Ovary (tissue), 9 donors: Measurements from ENCODE around the gene COX14. TPM values are rescaled to one million over a fixed set of nuclear protein-coding genes. Genes with fewer than 3 reads are reported as not detected.

Experiments
- DNase-seq, 5 donors: peaks; one replicate each; pipeline ENCODE4 v3.0.0-alpha.2; 2019 to 2020
- H3K27ac ChIP-seq, 2 donors: fragments of 200-600 bp; one replicate each; pipeline versions ENCODE4 v1.5.1 to v1.8.0; 2019 to 2022
- H3K27me3 ChIP-seq: fragments of 200-600 bp; one replicate; pipeline ENCODE4 v1.8.0; 2022
- H3K36me3 ChIP-seq: fragments of 200-600 bp; sonication (generic); one replicate; pipeline ENCODE4 v1.5.1; 2019
- H3K4me1 ChIP-seq: one replicate; pipeline ENCODE4 v1.8.1; 2013; ENCODE audit warnings: mild to moderate bottlenecking, moderate library complexity; ENCODE audit not compliant: insufficient read depth
- H3K4me3 ChIP-seq: fragments of 200-600 bp; sonication (generic); one replicate; pipeline ENCODE4 v1.5.1; 2017
- H3K9me3 ChIP-seq, 2 donors: fragments of 200-600 bp in 1 of 2; sonication (generic) in 1 of 2; one replicate each; pipeline versions ENCODE4 v1.5.1 to v1.8.1; 2013 to 2019; ENCODE audit warnings: mild to moderate bottlenecking in 1 of 2, moderate library complexity in 1 of 2
- EP300 ChIP-seq: sonication (generic); formaldehyde crosslinking; IDR thresholded peaks from one replicate; pipeline ENCODE4 v1.6.1; 2017; ENCODE audit warnings: antibody characterized with exemption
- POLR2A ChIP-seq: fragments of 450-650 bp; IDR thresholded peaks from one replicate; pipeline ENCODE4 v1.6.1; 2017; ENCODE audit warnings: antibody characterized with exemption, mild to moderate bottlenecking, moderate library complexity
- WGBS, 3 donors: extraction: QIAGEN DNeasy Blood & Tissue Kit in 1 of 3; methylation state at CpG; one replicate each; pipeline versions ENCODE4 v1.1.5 to v1.1.7; 2013 to 2017; 5-methylcytosine and 5-hydroxymethylcytosine counted together
- intact Hi-C, 4 donors: fragments of 100-400 bp; cut with DNase I; formaldehyde crosslinking; loops; one replicate each; pipeline versions ENCODE4 v1.11.0 to v1.15.1; 2022 to 2023
- polyA plus RNA-seq, 2 donors: library from polyadenylated mRNA; stranded (reverse); fragments of 200-250 nt in 1 of 2; fragments of 350-450 nt in 1 of 2; fragmentation: Illumina TruSeq in 1 of 2; extraction: RNeasy Lipid Tissue Mini Kit (QIAGEN cat#74804) in 1 of 2; gene quantifications; one replicate each; pipeline ENCODE4 v1.2.3, GENCODE V29; 2013 to 2014
- total RNA-seq, 7 donors: library from RNA; depleted of rRNA in 2 of 7; stranded (reverse); fragments of >200 nt in 2 of 7; fragmentation: NEBNext Ultra II Directional in 3 of 7; extraction: Animal tissue kit (Norgen Biotek cat#: 25700) in 3 of 7; gene quantifications; one replicate each; pipeline versions ENCODE4 v1.1.0 to v1.2.4, GENCODE V29; 2016 to 2023
- TF ChIP-seq, protein P1 (sequence below), 3 donors: fragments of 450-650 bp in 2 of 3; fragments of 200-600 bp in 1 of 3; IDR thresholded peaks; one replicate each; pipeline versions ENCODE4 v1.5.1 to v1.8.0; 2016 to 2022; ENCODE audit warnings: antibody characterized with exemption in 3 of 3, mild to moderate bottlenecking in 1 of 3
- donor health status: DM: no; HTN: no; CAD: no; lungs with moderate emphysema.
- donor health status: DM: no; HTN: no; CAD: no.
- donor health status: Bipolar disorder and iron deficiency.
- donor health status: DM: yes; HTN: yes; CAD: no.
- donor health status: DM: no; HTN: no; CAD: no.
- donor health status: DM: yes; HTN: yes; CAD: no.

COX14 gene
- total and polyA plus RNA-seq, 9 donors, result 37.5 to 85.4 (median 46.4) TPM

DNA sequence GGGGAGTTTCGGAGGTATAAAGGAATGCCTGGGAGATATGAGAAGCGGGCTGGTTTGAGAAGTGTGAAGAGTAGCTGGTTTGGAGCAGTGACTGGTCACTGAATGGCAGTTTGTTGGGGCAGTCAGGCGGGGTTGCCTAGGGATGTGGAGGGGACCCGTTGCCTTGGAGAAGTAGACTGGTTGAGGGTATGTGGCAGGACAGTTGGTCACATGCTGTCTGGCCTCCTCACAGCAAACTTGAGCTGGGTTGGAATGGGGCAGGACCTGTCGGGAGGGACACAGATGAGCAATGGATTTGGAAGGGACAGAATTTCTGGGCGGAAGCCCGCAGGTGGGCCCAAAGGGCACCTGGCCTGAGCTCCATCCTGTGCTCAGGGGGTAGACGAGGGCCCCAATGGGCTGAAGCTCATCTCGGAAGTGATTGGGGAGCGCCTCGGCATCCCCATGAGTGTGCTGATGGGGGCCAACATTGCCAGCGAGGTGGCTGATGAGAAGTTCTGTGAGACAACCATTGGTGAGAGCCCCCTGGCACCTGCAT lies 6.1 kb upstream of the COX14 start:
- Histone ChIP-seq H3K4me1 (peaks cover 15% of the 10 kb centered on the region), H3K27ac (no peak overlapping the region), H3K27me3 (no peaks in the 10 kb centered on the region), H3K36me3 (no peaks in the 10 kb centered on the region), H3K4me3 (no peak overlapping the region), H3K9me3 (no peaks in the 10 kb centered on the region)
- WGBS, 3 donors, result 91 to 96% (median 94%) methylated on average over 12 of the region's 12 CpGs
- TF ChIP-seq POLR2A (no peak), EP300 (no peak)
- TF ChIP-seq, protein P1, sequence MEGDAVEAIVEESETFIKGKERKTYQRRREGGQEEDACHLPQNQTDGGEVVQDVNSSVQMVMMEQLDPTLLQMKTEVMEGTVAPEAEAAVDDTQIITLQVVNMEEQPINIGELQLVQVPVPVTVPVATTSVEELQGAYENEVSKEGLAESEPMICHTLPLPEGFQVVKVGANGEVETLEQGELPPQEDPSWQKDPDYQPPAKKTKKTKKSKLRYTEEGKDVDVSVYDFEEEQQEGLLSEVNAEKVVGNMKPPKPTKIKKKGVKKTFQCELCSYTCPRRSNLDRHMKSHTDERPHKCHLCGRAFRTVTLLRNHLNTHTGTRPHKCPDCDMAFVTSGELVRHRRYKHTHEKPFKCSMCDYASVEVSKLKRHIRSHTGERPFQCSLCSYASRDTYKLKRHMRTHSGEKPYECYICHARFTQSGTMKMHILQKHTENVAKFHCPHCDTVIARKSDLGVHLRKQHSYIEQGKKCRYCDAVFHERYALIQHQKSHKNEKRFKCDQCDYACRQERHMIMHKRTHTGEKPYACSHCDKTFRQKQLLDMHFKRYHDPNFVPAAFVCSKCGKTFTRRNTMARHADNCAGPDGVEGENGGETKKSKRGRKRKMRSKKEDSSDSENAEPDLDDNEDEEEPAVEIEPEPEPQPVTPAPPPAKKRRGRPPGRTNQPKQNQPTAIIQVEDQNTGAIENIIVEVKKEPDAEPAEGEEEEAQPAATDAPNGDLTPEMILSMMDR (IDR thresholded peaks at IDR 0.05), result no peak
- DNase-seq, result no peak
- intact Hi-C loops, result no loop called here

DNA sequence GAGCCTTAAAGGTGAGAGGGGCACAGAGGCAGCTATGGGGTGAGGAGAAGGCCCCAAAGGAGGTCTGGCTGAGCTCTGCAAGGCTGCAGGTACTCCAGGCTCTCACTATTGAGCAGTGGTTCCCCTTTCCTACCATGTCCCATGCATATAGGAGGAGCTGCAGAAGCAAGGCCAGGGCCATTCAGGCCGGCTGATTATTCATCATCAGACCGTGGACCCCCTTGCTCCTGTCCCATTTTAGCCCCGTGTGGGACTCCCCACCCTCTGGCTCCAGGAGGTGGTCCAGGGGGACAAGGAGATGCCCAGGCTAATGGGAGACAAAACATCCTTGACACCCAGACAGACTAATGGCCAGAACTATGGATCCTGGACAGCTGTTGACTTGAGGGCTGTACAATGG lies 5.1 kb upstream of the COX14 start:
- peaks cover 15% of the 10 kb centered on the region for H3K4me1 ChIP-seq
- no peaks in the 10 kb centered on the region for H3K9me3 ChIP-seq
- TF ChIP-seq, protein P1 (IDR thresholded peaks at IDR 0.05), result no peak
- TF ChIP-seq POLR2A (no peak), EP300 (no peak)
- H3K36me3 ChIP-seq, result no peaks in the 10 kb centered on the region
- no peak for DNase-seq
- H3K27ac ChIP-seq, result no peak overlapping the region
- H3K4me3 ChIP-seq, result no peak overlapping the region
- no peaks in the 10 kb centered on the region for H3K27me3 ChIP-seq
- 58 to 67% (median 66%) methylated on average over 3 of the region's 3 CpGs for WGBS, 3 donors
- intact Hi-C loops, result no loop called here

- no peaks in the 10 kb centered on the region for H3K9me3 ChIP-seq
- H3K27ac ChIP-seq, result no peak overlapping the region
- TF ChIP-seq, protein P1 (IDR thresholded peaks at IDR 0.05), result no peak
- no peak for TF ChIP-seq POLR2A
- no peak for TF ChIP-seq EP300
- H3K4me1 ChIP-seq, result peaks cover 13% of the 10 kb centered on the region
- H3K27me3 ChIP-seq, result no peaks in the 10 kb centered on the region
- H3K36me3 ChIP-seq, result no peaks in the 10 kb centered on the region
- no peak for DNase-seq
- intact Hi-C loops, result no loop called here
- H3K4me3 ChIP-seq, result no peak overlapping the region
- WGBS, 3 donors, result 90 to 95% (median 91%) methylated on average over 17 of the region's 17 CpGs
Observed at GRCh38 chr12:50107416-50108268, 4.4 kb upstream of the COX14 start.

- H3K9me3 ChIP-seq, result no peaks in the 10 kb centered on the region
- H3K4me3 ChIP-seq, result no peak overlapping the region
- H3K4me1 ChIP-seq, result no peaks in the 10 kb centered on the region
- no peaks in the 10 kb centered on the region for H3K36me3 ChIP-seq
- TF ChIP-seq POLR2A (no peak), EP300 (no peak)
- TF ChIP-seq, protein P1 (IDR thresholded peaks at IDR 0.05), result no peak
- no peak for DNase-seq
- H3K27me3 ChIP-seq, result no peaks in the 10 kb centered on the region
- intact Hi-C loops, result no loop called here
- 92 to 93% (median 93%) methylated on average over 3 of the region's 3 CpGs for WGBS, 3 donors
- H3K27ac ChIP-seq, result no peak overlapping the region
Observed at GRCh38 chr12:50109319-50109718, 2.7 kb upstream of the COX14 start.
